ENCODE data around the gene PPHLN1. TPM values are rescaled to one million over a fixed set of nuclear protein-coding genes. Genes with fewer than 3 reads are reported as not detected.

Gene PPHLN1
- total RNA-seq, 2 experiments from 2014 or later: 100 to 105 TPM

GRCh38 chr12:42475106-42475505 is 149.1 kb downstream of the PPHLN1 start:
- Histone ChIP-seq H3K4me1 (ENCODE audit: insufficient read depth, low read length) (no peaks in the 10 kb centered on the region), H3K4me3 (ENCODE audit: low read length) (no peak overlapping the region), H3K36me3 (ENCODE audit: insufficient read depth, low read length) (no peaks in the 10 kb centered on the region), H3K9me3 (ENCODE audit: control insufficient read depth in 1 of 2, insufficient read depth in 1 of 2, low read length in 2 of 2) (peaks cover 0 to 5% of the 10 kb centered on the region in 2 experiments), H3K27me3 (ENCODE audit: control insufficient read depth in 1 of 2, insufficient read depth in 2 of 2, low read length in 2 of 2) (peaks cover 17 to 18% of the 10 kb centered on the region in 2 experiments), H3K27ac (ENCODE audit: low read depth in 1 of 2, low read length in 2 of 2) (no peak overlapping the region)
- Mint-ChIP-seq H3K36me3 (ENCODE audit: low read depth) (no peaks in the 10 kb centered on the region), H3K9me3 (no peaks in the 10 kb centered on the region), H3K27me3 (peaks cover 67% of the 10 kb centered on the region), H3K4me1 (ENCODE audit: low read depth) (peaks cover 2% of the 10 kb centered on the region), H3K27ac (no peak overlapping the region), H3K4me3 (no peak overlapping the region)
- TF ChIP-seq, protein P1, sequence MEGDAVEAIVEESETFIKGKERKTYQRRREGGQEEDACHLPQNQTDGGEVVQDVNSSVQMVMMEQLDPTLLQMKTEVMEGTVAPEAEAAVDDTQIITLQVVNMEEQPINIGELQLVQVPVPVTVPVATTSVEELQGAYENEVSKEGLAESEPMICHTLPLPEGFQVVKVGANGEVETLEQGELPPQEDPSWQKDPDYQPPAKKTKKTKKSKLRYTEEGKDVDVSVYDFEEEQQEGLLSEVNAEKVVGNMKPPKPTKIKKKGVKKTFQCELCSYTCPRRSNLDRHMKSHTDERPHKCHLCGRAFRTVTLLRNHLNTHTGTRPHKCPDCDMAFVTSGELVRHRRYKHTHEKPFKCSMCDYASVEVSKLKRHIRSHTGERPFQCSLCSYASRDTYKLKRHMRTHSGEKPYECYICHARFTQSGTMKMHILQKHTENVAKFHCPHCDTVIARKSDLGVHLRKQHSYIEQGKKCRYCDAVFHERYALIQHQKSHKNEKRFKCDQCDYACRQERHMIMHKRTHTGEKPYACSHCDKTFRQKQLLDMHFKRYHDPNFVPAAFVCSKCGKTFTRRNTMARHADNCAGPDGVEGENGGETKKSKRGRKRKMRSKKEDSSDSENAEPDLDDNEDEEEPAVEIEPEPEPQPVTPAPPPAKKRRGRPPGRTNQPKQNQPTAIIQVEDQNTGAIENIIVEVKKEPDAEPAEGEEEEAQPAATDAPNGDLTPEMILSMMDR (IDR thresholded peaks at IDR 0.05): no peak
- ATAC-seq (ENCODE audit: poor library complexity) (no peak), DNase-seq (no peak)
- CTCF ChIA-PET: no interaction called here
- POLR2A ChIA-PET: no interaction called here
- intact Hi-C loops (cut with DNase I, micrococcal nuclease): no loop called here

DNA sequence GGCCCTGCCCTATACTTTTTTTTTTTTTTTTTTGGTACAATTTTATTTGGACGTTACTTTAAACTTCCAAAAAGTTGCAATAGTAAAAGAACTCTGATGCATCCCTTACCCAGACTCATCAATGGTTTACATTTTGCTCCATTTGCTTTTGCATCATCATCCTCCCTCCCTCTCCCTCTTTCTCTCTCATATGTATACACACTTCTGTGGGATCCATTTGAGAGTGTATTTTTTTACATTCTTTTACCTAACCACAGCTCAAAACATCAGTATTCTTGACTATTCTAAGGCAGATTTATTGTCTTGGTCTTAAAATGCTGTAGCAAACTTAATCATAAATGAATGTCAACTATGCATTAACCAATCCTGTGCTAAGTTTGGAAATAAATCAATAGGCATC is 152.0 kb downstream of the PPHLN1 start:
- Histone ChIP-seq H3K9me3 (ENCODE audit: control insufficient read depth in 1 of 2, insufficient read depth in 1 of 2, low read length in 2 of 2) (peaks cover 0 to 5% of the 10 kb centered on the region in 2 experiments), H3K27me3 (ENCODE audit: control insufficient read depth in 1 of 2, insufficient read depth in 2 of 2, low read length in 2 of 2) (peaks cover 33 to 47% of the 10 kb centered on the region in 2 experiments), H3K36me3 (ENCODE audit: insufficient read depth, low read length) (no peaks in the 10 kb centered on the region), H3K27ac (ENCODE audit: low read depth in 1 of 2, low read length in 2 of 2) (no peak overlapping the region), H3K4me3 (ENCODE audit: low read length) (no peak overlapping the region), H3K4me1 (ENCODE audit: insufficient read depth, low read length) (peaks cover 7% of the 10 kb centered on the region)
- intact Hi-C loops (cut with DNase I, micrococcal nuclease): no loop called here
- Mint-ChIP-seq H3K4me1 (ENCODE audit: low read depth) (peaks cover 4% of the 10 kb centered on the region), H3K4me3 (no peak overlapping the region), H3K27me3 (peaks cover 81% of the 10 kb centered on the region), H3K27ac (no peak overlapping the region), H3K36me3 (ENCODE audit: low read depth) (no peaks in the 10 kb centered on the region), H3K9me3 (no peaks in the 10 kb centered on the region)
- TF ChIP-seq, protein P1 (IDR thresholded peaks at IDR 0.05): no peak
- CTCF ChIA-PET: no interaction called here
- ATAC-seq (ENCODE audit: poor library complexity): no peak
- DNase-seq: no peak
- POLR2A ChIA-PET: no interaction called here

GRCh38 chr12:42481368-42481767 is 155.4 kb downstream of the PPHLN1 start:
- TF ChIP-seq, protein P1 (IDR thresholded peaks at IDR 0.05): no peak
- no peak overlapping the region for H3K27ac ChIP-seq (ENCODE audit: low read depth in 1 of 2, low read length in 2 of 2)
- H3K9me3 Mint-ChIP-seq: no peaks in the 10 kb centered on the region
- no peak overlapping the region for H3K4me3 Mint-ChIP-seq
- no peak overlapping the region for H3K4me3 ChIP-seq (ENCODE audit: low read length)
- ChIA-PET POLR2A (no interaction called here), CTCF (no interaction called here)
- intact Hi-C loops (cut with DNase I, micrococcal nuclease): loop anchor here in 1 of 2 experiments (5.0 kb wide), 1 partner anchor 1401 kb away; no protein-coding TSS in a partner anchor
- H3K4me1 ChIP-seq (ENCODE audit: insufficient read depth, low read length): peaks cover 14% of the 10 kb centered on the region
- no peaks in the 10 kb centered on the region for H3K36me3 ChIP-seq (ENCODE audit: insufficient read depth, low read length)
- H3K27me3 ChIP-seq (ENCODE audit: control insufficient read depth in 1 of 2, insufficient read depth in 2 of 2, low read length in 2 of 2): peaks cover 38 to 63% of the 10 kb centered on the region in 2 experiments
- H3K9me3 ChIP-seq (ENCODE audit: control insufficient read depth in 1 of 2, insufficient read depth in 1 of 2, low read length in 2 of 2): no peaks in the 10 kb centered on the region
- H3K4me1 Mint-ChIP-seq (ENCODE audit: low read depth): peaks cover 11% of the 10 kb centered on the region
- DNase-seq (no peak), ATAC-seq (ENCODE audit: poor library complexity) (no peak)
- no peak overlapping the region for H3K27ac Mint-ChIP-seq
- H3K36me3 Mint-ChIP-seq (ENCODE audit: low read depth): no peaks in the 10 kb centered on the region
- peaks cover 85% of the 10 kb centered on the region for H3K27me3 Mint-ChIP-seq

Data from CD4-positive, alpha-beta T cell (primary cell).